ENCODE results near the gene BNC2. TPM values are rescaled to one million over a fixed set of nuclear protein-coding genes. Genes with fewer than 3 reads are reported as not detected.

Gene BNC2
- total and polyA plus RNA-seq, 2 of the 13 experiments (the other 11 are each of a cell fraction or from before 2014, with no cell fraction given) = not detected

DNA sequence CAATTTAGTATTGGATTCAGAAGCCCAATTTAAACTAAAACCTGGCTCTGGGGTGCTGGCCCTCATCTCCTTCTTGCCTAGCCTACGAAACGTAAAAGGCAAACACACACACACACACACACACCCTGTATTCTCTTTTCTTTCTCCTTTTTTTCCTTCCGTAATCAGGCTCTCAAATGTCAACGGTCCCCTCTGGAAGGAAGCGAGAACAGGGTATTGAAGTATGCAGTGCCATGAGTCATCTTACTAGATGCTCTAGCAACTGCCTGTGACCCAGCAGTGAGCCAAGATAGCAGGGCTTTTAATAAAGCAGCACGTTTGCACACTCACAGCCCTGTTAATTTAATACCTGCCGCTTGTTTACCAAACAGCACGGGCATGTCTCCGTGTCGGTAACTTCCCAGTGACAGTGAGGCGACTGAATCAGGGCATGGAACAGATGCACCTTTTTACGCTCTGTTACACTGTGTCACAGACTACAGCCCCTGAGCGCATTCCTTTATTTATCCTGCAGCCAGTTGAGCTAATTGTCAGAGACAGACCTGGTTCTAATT is 243.8 kb downstream of the BNC2 start:
- in situ Hi-C loops (cut with HindIII; ENCODE audit: extremely low pct_ligation_motif_present, low pct_unique_long_range_greater_than_20kb) = no loop called here
- 12% methylated on average over 13 of the region's 13 CpGs for WGBS (ENCODE audit: low lambda C conversion rate)
- H3K36me3 ChIP-seq (replicated peaks in 1 of 2; ENCODE audit: control insufficient read depth in 1 of 2, insufficient read depth in 2 of 2, low read length in 2 of 2) = no peaks in the 10 kb centered on the region
- H4K20me1 ChIP-seq (ENCODE audit: insufficient read depth, low read length) = no peaks in the 10 kb centered on the region
- no TSS peak for BruUV-seq (replicated peaks)
- CTCF ChIA-PET (ENCODE audit: low intra/inter-chr PET ratio, low total read pairs) = no interaction called here
- no peak overlapping the region for H3K27ac ChIP-seq (ENCODE audit: extremely low read length, insufficient read depth, low read length)
- no peak for FAIRE-seq
- ATAC-seq = no peak
- no peak overlapping the region for H3K4me2 ChIP-seq (ENCODE audit: low read depth, low read length)
- H3K4me3 ChIP-seq (replicated peaks in 1 of 3; ENCODE audit: insufficient read depth in 1 of 3, low read depth in 2 of 3, low read length in 3 of 3) = no peak overlapping the region
- peaks cover 0 to 33% of the 10 kb centered on the region in 2 experiments; a peak in 3 of 5 replicates for H3K27me3 ChIP-seq (ENCODE audit: control insufficient read depth in 1 of 2, insufficient read depth in 2 of 2, low read length in 2 of 2)
- H3K9ac ChIP-seq (ENCODE audit: insufficient read depth, low read depth, low read length) = no peak overlapping the region
- intact Hi-C loops (cut with micrococcal nuclease; ENCODE audit: unreplicated experiment) = no loop called here
- H3K79me2 ChIP-seq (ENCODE audit: insufficient read depth, low read length) = no peaks in the 10 kb centered on the region
- no peaks in the 10 kb centered on the region for H3K4me1 ChIP-seq (ENCODE audit: insufficient read depth, low read length)
- TF ChIP-seq KDM2A (CRISPR knock-in tag; IDR thresholded peaks at IDR 0.05; ENCODE audit: borderline replicate concordance, low read depth) (no peak), ZNF615 (CRISPR knock-in tag; IDR thresholded peaks at IDR 0.05; ENCODE audit: borderline replicate concordance) (no peak), ZNF253 (CRISPR knock-in tag; IDR thresholded peaks at IDR 0.05; ENCODE audit: borderline replicate concordance) (no peak), SAP130 (CRISPR knock-in tag; IDR thresholded peaks at IDR 0.05; ENCODE audit: low read depth) (no peak), HOXA3 (CRISPR knock-in tag; IDR thresholded peaks at IDR 0.05) (no peak), RAD51 (IDR thresholded peaks at IDR 0.05; ENCODE audit: borderline replicate concordance) (no peak), DMAP1 (CRISPR knock-in tag; IDR thresholded peaks at IDR 0.05) (no peak), ZFP1 (CRISPR knock-in tag; IDR thresholded peaks at IDR 0.05) (no peak), MXD3 (CRISPR knock-in tag; IDR thresholded peaks at IDR 0.05) (no peak), YEATS4 (CRISPR knock-in tag; IDR thresholded peaks at IDR 0.05; ENCODE audit: borderline replicate concordance) (no peak), ZNF350 (CRISPR knock-in tag; IDR thresholded peaks at IDR 0.05; ENCODE audit: borderline replicate concordance, low read depth) (no peak), SMAD3 (CRISPR knock-in tag; IDR thresholded peaks at IDR 0.05) (no peak), CREB3 (CRISPR knock-in tag; IDR thresholded peaks at IDR 0.05) (no peak), TOPORS (CRISPR knock-in tag; IDR thresholded peaks at IDR 0.05) (no peak), ZNF263 (CRISPR knock-in tag; IDR thresholded peaks at IDR 0.05) (no peak)
- TF ChIP-seq, protein P1, sequence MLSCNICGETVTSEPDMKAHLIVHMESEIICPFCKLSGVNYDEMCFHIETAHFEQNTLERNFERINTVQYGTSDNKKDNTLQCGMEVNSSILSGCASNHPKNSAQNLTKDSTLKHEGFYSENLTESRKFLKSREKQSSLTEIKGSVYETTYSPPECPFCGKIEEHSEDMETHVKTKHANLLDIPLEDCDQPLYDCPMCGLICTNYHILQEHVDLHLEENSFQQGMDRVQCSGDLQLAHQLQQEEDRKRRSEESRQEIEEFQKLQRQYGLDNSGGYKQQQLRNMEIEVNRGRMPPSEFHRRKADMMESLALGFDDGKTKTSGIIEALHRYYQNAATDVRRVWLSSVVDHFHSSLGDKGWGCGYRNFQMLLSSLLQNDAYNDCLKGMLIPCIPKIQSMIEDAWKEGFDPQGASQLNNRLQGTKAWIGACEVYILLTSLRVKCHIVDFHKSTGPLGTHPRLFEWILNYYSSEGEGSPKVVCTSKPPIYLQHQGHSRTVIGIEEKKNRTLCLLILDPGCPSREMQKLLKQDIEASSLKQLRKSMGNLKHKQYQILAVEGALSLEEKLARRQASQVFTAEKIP (CRISPR knock-in tag; IDR thresholded peaks at IDR 0.05; ENCODE audit: borderline replicate concordance) = no peak
- TF ChIP-seq, protein P2, sequence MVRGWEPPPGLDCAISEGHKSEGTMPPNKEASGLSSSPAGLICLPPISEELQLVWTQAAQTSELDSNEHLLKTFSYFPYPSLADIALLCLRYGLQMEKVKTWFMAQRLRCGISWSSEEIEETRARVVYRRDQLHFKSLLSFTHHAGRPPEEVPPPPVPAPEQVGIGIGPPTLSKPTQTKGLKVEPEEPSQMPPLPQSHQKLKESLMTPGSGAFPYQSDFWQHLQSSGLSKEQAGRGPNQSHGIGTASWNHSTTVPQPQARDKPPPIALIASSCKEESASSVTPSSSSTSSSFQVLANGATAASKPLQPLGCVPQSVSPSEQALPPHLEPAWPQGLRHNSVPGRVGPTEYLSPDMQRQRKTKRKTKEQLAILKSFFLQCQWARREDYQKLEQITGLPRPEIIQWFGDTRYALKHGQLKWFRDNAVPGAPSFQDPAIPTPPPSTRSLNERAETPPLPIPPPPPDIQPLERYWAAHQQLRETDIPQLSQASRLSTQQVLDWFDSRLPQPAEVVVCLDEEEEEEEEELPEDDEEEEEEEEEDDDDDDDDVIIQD (CRISPR knock-in tag; IDR thresholded peaks at IDR 0.05; ENCODE audit: low read depth) = no peak
- no peak overlapping the region for H2AFZ ChIP-seq (ENCODE audit: low read length)
- DNase-seq (ENCODE audit: low spot score) = no peak
- no peaks in the 10 kb centered on the region for H3K9me3 ChIP-seq (ENCODE audit: low read length)
- POLR2A ChIA-PET = no interaction called here
